Thoracic aorta (tissue), 2 donors: ENCODE measurements around the gene CCDC85C. TPM values are rescaled to one million over a fixed set of nuclear protein-coding genes. Genes with fewer than 3 reads are reported as not detected.

Experiments used
- ATAC-seq: fragments of 150-250 bp; one replicate; pipeline ENCODE4 v1.8.0; 2017; ENCODE audit warnings: low read depth; ENCODE audit not compliant: insufficient number of reproducible peaks, low FRiP score
- DNase-seq: peaks from one replicate; pipeline ENCODE4 v3.0.0-alpha.2; 2020; ENCODE audit warnings: low spot score
- H3K27ac ChIP-seq, 2 donors: fragments of 200-600 bp; sonication (generic); 1 replicate in 1 of 2; 2 replicates in 1 of 2; pipeline ENCODE4 v1.5.1; 2016; ENCODE audit warnings: mild to moderate bottlenecking in 2 of 2, moderate library complexity in 2 of 2
- H3K27me3 ChIP-seq: fragments of 200-600 bp; sonication (generic); replicated peaks from 2 replicates; pipeline ENCODE4 v1.6.0; 2016; ENCODE audit warnings: mild to moderate bottlenecking; ENCODE audit not compliant: insufficient read depth
- H3K36me3 ChIP-seq: fragments of 200-600 bp; sonication (generic); one replicate; pipeline ENCODE4 v1.5.1; 2016
- H3K4me1 ChIP-seq, 2 donors: fragments of 200-600 bp; sonication (generic); 1 replicate in 1 of 2; 2 replicates in 1 of 2; pipeline versions ENCODE4 v1.5.1 to v1.6.0; 2016; ENCODE audit warnings: low read depth in 2 of 2, mild to moderate bottlenecking in 1 of 2; ENCODE audit not compliant: control insufficient read depth in 1 of 2
- H3K4me3 ChIP-seq: fragments of 200-600 bp; sonication (generic); 2 replicates; pipeline ENCODE4 v1.5.1; 2016; ENCODE audit warnings: mild to moderate bottlenecking
- H3K9me3 ChIP-seq: fragments of 200-600 bp; sonication (generic); 2 replicates; pipeline ENCODE4 v1.5.1; 2016
- total RNA-seq, 2 donors: library from RNA; depleted of rRNA; stranded (reverse); fragments of >200 nt; gene quantifications; one replicate each; pipeline versions ENCODE4 v1.1.0 to v1.2.3, GENCODE V29; 2016
- TF ChIP-seq, protein P1 (sequence below): fragments of 200-600 bp; sonication (generic); IDR thresholded peaks from one replicate; pipeline ENCODE4 v1.5.1; 2019; ENCODE audit warnings: antibody characterized with exemption

The CCDC85C gene
- total RNA-seq, 2 donors from 2014 or later = 1.5 to 4.1 TPM

- peaks cover 8 to 28% of the 10 kb centered on the region in 2 donors for H3K4me1 ChIP-seq
- H3K4me3 ChIP-seq = no peak overlapping the region
- H3K27me3 ChIP-seq = no peaks in the 10 kb centered on the region
- no peak for ATAC-seq
- no peak overlapping the region for H3K27ac ChIP-seq
- DNase-seq = no peak
- H3K9me3 ChIP-seq = no peaks in the 10 kb centered on the region
- no peaks in the 10 kb centered on the region for H3K36me3 ChIP-seq
- TF ChIP-seq, protein P1, sequence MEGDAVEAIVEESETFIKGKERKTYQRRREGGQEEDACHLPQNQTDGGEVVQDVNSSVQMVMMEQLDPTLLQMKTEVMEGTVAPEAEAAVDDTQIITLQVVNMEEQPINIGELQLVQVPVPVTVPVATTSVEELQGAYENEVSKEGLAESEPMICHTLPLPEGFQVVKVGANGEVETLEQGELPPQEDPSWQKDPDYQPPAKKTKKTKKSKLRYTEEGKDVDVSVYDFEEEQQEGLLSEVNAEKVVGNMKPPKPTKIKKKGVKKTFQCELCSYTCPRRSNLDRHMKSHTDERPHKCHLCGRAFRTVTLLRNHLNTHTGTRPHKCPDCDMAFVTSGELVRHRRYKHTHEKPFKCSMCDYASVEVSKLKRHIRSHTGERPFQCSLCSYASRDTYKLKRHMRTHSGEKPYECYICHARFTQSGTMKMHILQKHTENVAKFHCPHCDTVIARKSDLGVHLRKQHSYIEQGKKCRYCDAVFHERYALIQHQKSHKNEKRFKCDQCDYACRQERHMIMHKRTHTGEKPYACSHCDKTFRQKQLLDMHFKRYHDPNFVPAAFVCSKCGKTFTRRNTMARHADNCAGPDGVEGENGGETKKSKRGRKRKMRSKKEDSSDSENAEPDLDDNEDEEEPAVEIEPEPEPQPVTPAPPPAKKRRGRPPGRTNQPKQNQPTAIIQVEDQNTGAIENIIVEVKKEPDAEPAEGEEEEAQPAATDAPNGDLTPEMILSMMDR = no peak
These were observed 33.3 kb downstream of the CCDC85C start for GRCh38 chr14:99570544-99571302.

DNA sequence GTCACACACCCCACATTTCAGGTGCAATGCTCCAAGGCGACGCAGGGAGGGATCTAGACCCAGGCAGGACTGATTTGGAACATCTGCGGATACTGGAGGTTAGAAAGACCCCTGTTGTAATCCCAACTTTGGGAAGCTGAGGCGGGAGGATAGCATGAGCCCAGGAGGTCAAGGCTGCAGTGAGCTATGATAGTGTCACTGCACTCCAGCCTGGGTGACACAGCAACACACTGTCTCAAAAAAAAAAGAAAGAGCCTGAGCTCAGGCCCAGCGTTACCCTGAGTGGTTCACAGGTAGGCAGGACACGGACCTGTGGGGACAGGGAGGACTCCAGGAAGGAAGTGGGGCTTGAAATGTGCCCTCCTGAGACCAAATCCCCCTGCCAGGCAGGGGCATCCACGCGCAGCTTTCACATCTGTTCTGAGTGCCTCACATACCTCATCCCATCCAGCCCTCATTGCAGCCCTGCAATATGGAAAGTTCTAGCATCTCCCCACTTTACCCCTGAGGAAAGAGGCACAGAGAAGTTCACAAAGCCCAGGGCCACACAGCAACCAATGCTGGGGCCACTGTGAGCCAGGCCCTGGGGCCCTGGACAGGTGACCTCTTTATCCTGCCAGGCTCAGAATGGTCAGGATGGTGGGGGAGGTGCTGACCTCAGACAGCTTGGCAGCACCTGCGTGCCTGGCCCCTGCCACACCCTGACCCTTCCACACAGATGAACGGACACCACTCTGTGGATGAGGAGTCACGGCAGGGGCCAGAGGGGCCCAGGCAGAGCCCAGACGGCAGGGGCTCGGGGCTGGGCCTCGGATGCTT is 34.1 kb downstream of the CCDC85C start:
- Histone ChIP-seq H3K9me3 (no peaks in the 10 kb centered on the region), H3K4me3 (no peak overlapping the region), H3K4me1 (peaks cover 8 to 33% of the 10 kb centered on the region in 2 donors), H3K27me3 (no peaks in the 10 kb centered on the region), H3K27ac (no peak overlapping the region), H3K36me3 (no peaks in the 10 kb centered on the region)
- DNase-seq (no peak), ATAC-seq (no peak)
- TF ChIP-seq, protein P1 = no peak

DNA sequence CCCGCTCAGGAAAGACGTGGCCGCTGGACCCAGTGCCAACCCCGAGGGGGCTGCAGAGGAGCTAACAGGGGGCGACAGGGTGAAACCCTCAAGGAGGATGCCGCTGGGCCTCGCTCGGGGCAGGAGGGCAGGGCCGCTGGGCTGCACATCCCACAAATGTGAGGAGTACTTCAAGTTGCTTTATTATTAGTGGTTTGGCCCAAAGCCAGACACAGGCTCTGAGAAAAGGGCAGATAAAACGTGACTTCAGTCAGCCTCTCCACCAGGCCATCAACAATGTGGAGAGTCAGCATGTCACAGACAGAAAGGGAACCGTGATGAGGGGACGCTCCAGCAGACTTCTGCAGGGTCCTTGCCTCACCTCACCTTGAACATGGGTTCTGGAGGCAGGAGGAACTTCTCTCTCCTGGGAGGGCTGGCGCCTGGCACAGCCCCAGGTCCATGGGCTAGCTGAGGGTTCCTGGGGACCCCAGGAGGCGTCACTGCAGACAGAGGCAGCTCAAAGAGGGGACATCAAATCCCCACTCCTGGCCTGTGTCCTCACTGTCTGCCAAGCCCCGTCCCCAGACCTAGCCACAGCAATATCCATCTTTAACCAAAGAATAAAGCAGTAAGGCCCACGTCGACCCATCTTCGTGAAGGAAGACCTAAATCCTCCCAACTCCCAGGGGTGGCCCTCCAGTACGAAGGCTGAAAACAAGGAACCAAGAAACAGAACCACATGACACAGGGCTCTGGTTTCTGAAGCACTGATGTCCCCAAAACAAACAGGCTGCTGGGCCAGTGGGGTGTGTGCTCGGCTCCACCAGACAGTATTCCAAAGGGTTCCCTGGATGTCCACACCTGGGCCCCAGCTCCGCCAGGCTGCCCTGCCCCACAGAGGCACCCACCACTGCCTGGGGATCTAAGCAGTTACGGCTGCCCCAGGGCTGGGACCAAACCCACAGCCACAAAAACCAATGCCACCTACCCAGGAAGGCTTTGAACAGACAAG is 35.1 kb downstream of the CCDC85C start:
- Histone ChIP-seq H3K4me3 (no peak overlapping the region), H3K27me3 (no peaks in the 10 kb centered on the region), H3K9me3 (no peaks in the 10 kb centered on the region), H3K36me3 (no peaks in the 10 kb centered on the region), H3K4me1 (peaks cover 6 to 33% of the 10 kb centered on the region in 2 donors), H3K27ac (no peak overlapping the region)
- DNase-seq (no peak), ATAC-seq (no peak)
- TF ChIP-seq, protein P1 = no peak

DNA sequence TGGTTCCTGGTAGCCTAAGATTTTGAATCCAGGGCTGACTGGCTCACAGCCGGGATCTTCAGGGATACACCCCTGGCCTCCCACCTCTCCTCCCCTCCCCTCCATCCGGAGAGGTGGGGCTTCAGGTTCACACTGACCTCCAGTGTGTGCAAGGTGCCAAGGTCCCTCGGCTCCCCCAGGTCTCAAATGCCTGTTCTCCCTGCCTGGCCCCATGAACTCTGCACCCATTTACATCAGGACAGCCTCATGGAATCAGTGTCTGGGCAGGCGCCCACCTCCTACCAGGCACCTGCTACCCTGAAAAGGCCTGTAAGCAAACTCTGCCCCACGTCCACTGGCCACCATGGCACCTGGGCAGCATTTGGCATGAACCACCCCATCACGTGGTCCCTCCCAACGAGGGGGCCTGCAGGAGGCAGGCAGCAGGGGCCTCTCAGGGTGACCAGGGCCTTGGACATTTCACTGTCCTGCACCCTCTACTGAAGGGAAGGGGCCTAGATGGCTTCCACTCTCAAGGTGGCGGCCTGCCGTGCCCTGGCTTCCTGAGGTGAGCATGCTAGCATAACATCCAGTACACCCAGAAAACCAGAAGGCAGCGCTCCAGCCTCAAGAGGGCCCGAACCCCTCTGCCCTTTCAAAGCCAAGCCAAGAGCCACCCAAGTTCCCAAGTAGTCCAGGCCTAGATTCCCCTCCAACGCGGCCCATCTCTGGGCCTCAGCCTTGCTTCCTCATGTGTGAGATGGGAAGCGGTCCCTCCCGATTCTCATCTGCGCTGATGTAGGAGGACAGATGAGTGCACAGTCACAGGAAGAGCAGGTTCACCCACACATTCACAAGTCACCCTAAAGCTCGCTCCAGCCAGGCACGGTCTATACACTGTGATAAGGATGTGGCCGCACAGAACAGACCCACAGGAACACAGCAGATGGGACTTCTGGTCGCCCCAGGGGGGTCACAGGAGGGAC is 37.3 kb downstream of the CCDC85C start:
- TF ChIP-seq, protein P1 = no peak

More for the DNA sequence above, 37.3 kb downstream of the CCDC85C start:
- Histone ChIP-seq H3K36me3 (no peaks in the 10 kb centered on the region), H3K27me3 (no peaks in the 10 kb centered on the region), H3K9me3 (no peaks in the 10 kb centered on the region), H3K4me3 (no peak overlapping the region), H3K27ac (no peak overlapping the region), H3K4me1 (peaks cover 6 to 42% of the 10 kb centered on the region in 2 donors)
- ATAC-seq = no peak
- no peak for DNase-seq
